ENCODE data around the gene P2RY6. TPM values are rescaled to one million over a fixed set of nuclear protein-coding genes. Genes with fewer than 3 reads are reported as not detected.

The P2RY6 gene
- total RNA-seq, 1 experiment from 2014 or later = 34.7 TPM

DNA sequence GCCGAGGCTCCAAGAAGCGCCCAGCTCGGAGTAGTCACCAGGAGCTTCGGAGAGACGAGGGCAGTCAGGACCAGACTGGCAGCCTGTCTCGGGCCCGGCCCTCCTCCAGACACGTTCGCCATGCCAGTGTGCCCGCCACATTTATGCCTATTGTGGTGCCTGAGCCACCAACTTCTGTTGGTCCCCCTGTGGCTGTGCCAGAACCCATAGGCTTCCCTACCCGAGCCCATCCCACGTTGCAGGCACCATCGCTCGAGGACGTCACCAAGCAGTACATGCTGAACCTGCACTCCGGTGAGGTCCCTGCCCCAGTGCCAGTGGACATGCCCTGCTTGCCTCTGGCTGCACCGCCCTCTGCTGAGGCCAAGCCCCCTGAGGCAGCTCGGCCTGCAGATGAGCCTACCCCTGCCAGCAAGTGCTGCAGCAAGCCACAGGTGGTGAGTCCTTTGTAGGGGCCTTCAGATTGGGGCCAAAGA lies 39.3 kb downstream of the P2RY6 start:
- intact Hi-C loops (cut with micrococcal nuclease; ENCODE audit: unreplicated experiment) = no loop called here
- H3K36me3 ChIP-seq (ENCODE audit: low read depth) = no peaks in the 10 kb centered on the region
- TF ChIP-seq EZH2 (IDR thresholded peaks at IDR 0.05; ENCODE audit: low read depth) = no peak
- TF ChIP-seq, protein P1, sequence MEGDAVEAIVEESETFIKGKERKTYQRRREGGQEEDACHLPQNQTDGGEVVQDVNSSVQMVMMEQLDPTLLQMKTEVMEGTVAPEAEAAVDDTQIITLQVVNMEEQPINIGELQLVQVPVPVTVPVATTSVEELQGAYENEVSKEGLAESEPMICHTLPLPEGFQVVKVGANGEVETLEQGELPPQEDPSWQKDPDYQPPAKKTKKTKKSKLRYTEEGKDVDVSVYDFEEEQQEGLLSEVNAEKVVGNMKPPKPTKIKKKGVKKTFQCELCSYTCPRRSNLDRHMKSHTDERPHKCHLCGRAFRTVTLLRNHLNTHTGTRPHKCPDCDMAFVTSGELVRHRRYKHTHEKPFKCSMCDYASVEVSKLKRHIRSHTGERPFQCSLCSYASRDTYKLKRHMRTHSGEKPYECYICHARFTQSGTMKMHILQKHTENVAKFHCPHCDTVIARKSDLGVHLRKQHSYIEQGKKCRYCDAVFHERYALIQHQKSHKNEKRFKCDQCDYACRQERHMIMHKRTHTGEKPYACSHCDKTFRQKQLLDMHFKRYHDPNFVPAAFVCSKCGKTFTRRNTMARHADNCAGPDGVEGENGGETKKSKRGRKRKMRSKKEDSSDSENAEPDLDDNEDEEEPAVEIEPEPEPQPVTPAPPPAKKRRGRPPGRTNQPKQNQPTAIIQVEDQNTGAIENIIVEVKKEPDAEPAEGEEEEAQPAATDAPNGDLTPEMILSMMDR (conservative IDR thresholded peaks at IDR 0.05) = no peak
- no peak overlapping the region for H3K4me3 ChIP-seq
- POLR2A ChIA-PET (ENCODE audit: unreplicated experiment) = no interaction called here
- CTCF ChIA-PET = no interaction called here
- H2AFZ ChIP-seq = no peak overlapping the region
- no peaks in the 10 kb centered on the region for H3K27me3 ChIP-seq (ENCODE audit: insufficient read depth, low read depth)
- no peaks in the 10 kb centered on the region for H3K9me3 ChIP-seq (ENCODE audit: insufficient read depth, low read depth)
- H3K4me2 ChIP-seq = peak overlapping the region; percentile 17
- peaks cover 21% of the 10 kb centered on the region; the same call in 1 of the 2 replicates for H3F3A ChIP-seq (ENCODE audit: insufficient read depth, low read depth)
- peaks cover 38% of the 10 kb centered on the region for H3K4me1 ChIP-seq (replicated peaks; ENCODE audit: insufficient read depth)
- BruUV-seq (replicated peaks) = no TSS peak
- no peak for DNase-seq
- no peak overlapping the region for H3K27ac ChIP-seq
- H3K9me2 ChIP-seq (ENCODE audit: insufficient read depth) = no peaks in the 10 kb centered on the region
- peaks cover 30% of the 10 kb centered on the region for H4K20me1 ChIP-seq (ENCODE audit: insufficient read depth)
- H3K79me2 ChIP-seq (ENCODE audit: low read depth) = peaks cover 35% of the 10 kb centered on the region

DNA sequence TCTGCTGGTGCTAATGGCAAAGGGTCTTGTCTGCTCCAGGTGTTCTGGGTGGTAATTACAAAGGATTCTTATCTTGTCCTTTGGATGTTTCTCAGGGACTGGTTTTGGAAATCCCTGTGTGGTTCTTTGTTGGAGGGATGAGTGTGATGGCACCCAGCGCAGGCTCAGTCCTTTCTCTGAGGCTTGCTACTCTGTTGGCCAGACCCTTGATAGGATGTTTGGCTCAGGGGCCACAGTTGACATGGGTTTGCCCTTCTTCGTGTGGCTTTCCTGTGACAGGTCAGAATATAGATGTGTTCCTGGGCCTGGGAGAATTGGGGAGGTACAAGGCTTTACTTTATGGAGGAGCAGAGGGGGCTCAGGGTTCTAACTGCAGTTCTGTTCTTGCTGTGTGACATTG lies 39.9 kb downstream of the P2RY6 start:
- Histone ChIP-seq H3K9me3 (ENCODE audit: insufficient read depth, low read depth) (no peaks in the 10 kb centered on the region), H3K27ac (no peak overlapping the region), H3K4me2 (peak overlapping the region; percentile 17), H3K36me3 (ENCODE audit: low read depth) (no peaks in the 10 kb centered on the region), H4K20me1 (ENCODE audit: insufficient read depth) (peaks cover 34% of the 10 kb centered on the region), H3K79me2 (ENCODE audit: low read depth) (peaks cover 35% of the 10 kb centered on the region), H3F3A (ENCODE audit: insufficient read depth, low read depth) (peaks cover 19% of the 10 kb centered on the region; the same call in 1 of the 2 replicates), H3K4me1 (replicated peaks; ENCODE audit: insufficient read depth) (peaks cover 32% of the 10 kb centered on the region), H3K4me3 (no peak overlapping the region; the same call in 1 of the 2 replicates), H2AFZ (no peak overlapping the region), H3K9me2 (ENCODE audit: insufficient read depth) (no peaks in the 10 kb centered on the region), H3K27me3 (ENCODE audit: insufficient read depth, low read depth) (no peaks in the 10 kb centered on the region)
- DNase-seq = no peak
- intact Hi-C loops (cut with micrococcal nuclease; ENCODE audit: unreplicated experiment) = no loop called here
- CTCF ChIA-PET = no interaction called here
- BruUV-seq (replicated peaks) = no TSS peak
- POLR2A ChIA-PET (ENCODE audit: unreplicated experiment) = no interaction called here
- TF ChIP-seq EZH2 (IDR thresholded peaks at IDR 0.05; ENCODE audit: low read depth) = no peak
- TF ChIP-seq, protein P1 (conservative IDR thresholded peaks at IDR 0.05) = no peak

DNA sequence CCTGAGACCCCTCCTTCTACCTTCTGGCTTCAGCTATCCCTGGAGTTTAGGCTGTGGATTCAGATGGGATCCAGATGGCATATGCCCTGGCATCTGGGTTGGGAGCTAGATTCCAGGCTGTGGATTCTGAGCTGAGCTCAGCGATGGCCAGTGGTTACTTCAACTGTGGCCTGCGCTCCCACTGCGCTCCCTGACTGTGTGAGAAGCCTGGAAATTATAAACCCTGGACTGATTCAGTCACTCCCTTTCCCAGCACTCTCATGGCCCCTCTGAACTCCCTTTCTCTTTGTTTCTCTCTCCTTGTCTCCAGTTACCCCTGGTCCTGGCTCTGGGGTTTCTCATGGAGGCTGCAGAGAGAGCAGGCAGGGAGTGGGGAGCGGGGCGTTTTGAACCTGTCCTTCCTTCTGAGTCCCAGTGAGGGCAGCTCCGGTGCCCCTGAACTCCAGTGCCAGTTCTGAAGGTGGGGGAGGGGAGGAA lies 40.8 kb downstream of the P2RY6 start:
- H2AFZ ChIP-seq = no peak overlapping the region
- peaks cover 35% of the 10 kb centered on the region for H3K79me2 ChIP-seq (ENCODE audit: low read depth)
- peaks cover 32% of the 10 kb centered on the region for H3K4me1 ChIP-seq (replicated peaks; ENCODE audit: insufficient read depth)
- H3K27me3 ChIP-seq (ENCODE audit: insufficient read depth, low read depth) = no peaks in the 10 kb centered on the region
- CTCF ChIA-PET = interaction anchor here (1.2 kb wide), 1 partner anchor 22 kb away, joined by 3 read pairs; no protein-coding TSS in a partner anchor
- TF ChIP-seq, protein P1 (conservative IDR thresholded peaks at IDR 0.05) = no peak
- TF ChIP-seq EZH2 (IDR thresholded peaks at IDR 0.05; ENCODE audit: low read depth) = no peak
- H3K4me3 ChIP-seq = no peak overlapping the region
- POLR2A ChIA-PET (ENCODE audit: unreplicated experiment) = no interaction called here
- DNase-seq = no peak
- H3K4me2 ChIP-seq = peak overlapping the region; percentile 17
- H3K9me2 ChIP-seq (ENCODE audit: insufficient read depth) = no peaks in the 10 kb centered on the region
- peaks cover 17% of the 10 kb centered on the region; the same call in 1 of the 2 replicates for H3F3A ChIP-seq (ENCODE audit: insufficient read depth, low read depth)
- no peaks in the 10 kb centered on the region for H3K36me3 ChIP-seq (ENCODE audit: low read depth)
- intact Hi-C loops (cut with micrococcal nuclease; ENCODE audit: unreplicated experiment) = no loop called here
- H3K9me3 ChIP-seq (ENCODE audit: insufficient read depth, low read depth) = no peaks in the 10 kb centered on the region
- no TSS peak for BruUV-seq (replicated peaks)
- no peak overlapping the region for H3K27ac ChIP-seq
- peaks cover 36% of the 10 kb centered on the region for H4K20me1 ChIP-seq (ENCODE audit: insufficient read depth)
